Measurements from ENCODE around the gene UBTD1. TPM values are rescaled to one million over a fixed set of nuclear protein-coding genes. Genes with fewer than 3 reads are reported as not detected.
A peak's percentile ranks its signal among the peaks of the same experiment; 100 is the strongest.

Gene UBTD1
- total and polyA plus RNA-seq, 8 donors, result 3.9 to 9.0 (median 5.4) TPM

GRCh38 chr10:97537186-97537869 is 38.6 kb downstream of the UBTD1 start:
- FAIRE-seq (no peak), DNase-seq (no peak), ATAC-seq (no peak)
- Histone ChIP-seq H3K4me3 (no peak overlapping the region), H3K36me3 (no peaks in the 10 kb centered on the region), H3K27ac (no peak overlapping the region), H3K27me3 (no peaks in the 10 kb centered on the region), H3K4me1 (peaks cover 0 to 5% (median 0%) of the 10 kb centered on the region in 3 donors), H3K9me3 (no peaks in the 10 kb centered on the region)
- intact Hi-C loops (cut with DNase I), result no loop called here
- no peak for TF ChIP-seq CTCF (IDR thresholded peaks at IDR 0.05)
- WGBS, 2 donors, result 90% methylated on average over 5 of the region's 5 CpGs

GRCh38 chr10:97538411-97538810 is 39.7 kb downstream of the UBTD1 start:
- ATAC-seq, result no peak
- no peaks in the 10 kb centered on the region for H3K27me3 ChIP-seq
- no peak for DNase-seq
- FAIRE-seq, result no peak
- no peaks in the 10 kb centered on the region for H3K9me3 ChIP-seq
- H3K36me3 ChIP-seq, result no peaks in the 10 kb centered on the region
- TF ChIP-seq CTCF (IDR thresholded peaks at IDR 0.05), result no peak
- WGBS, 2 donors, result 68 to 69% methylated on average over 4 of the region's 4 CpGs
- no peak overlapping the region for H3K4me3 ChIP-seq
- H3K27ac ChIP-seq, result no peak overlapping the region
- peaks cover 0 to 12% (median 0%) of the 10 kb centered on the region in 3 donors for H3K4me1 ChIP-seq
- intact Hi-C loops (cut with DNase I), result no loop called here

- ATAC-seq, result no peak
- 94 to 99% methylated on average over 4 of the region's 4 CpGs for WGBS, 2 donors
- Histone ChIP-seq H3K9me3 (no peaks in the 10 kb centered on the region), H3K36me3 (no peaks in the 10 kb centered on the region), H3K27me3 (no peaks in the 10 kb centered on the region), H3K4me3 (no peak overlapping the region), H3K4me1 (peaks cover 0 to 12% (median 0%) of the 10 kb centered on the region in 3 donors), H3K27ac (no peak overlapping the region)
- FAIRE-seq, result no peak
- DNase-seq, result peak in 1 of 6 donors; percentile 20
- no peak for TF ChIP-seq CTCF (IDR thresholded peaks at IDR 0.05)
- intact Hi-C loops (cut with DNase I), result no loop called here
Measured at GRCh38 chr10:97538839-97539238, 40.1 kb downstream of the UBTD1 start.

GRCh38 chr10:97539523-97540200 is 40.9 kb downstream of the UBTD1 start:
- DNase-seq, result peak in 1 of 6 donors; percentile 12
- ATAC-seq, result peak in 3 of 4 donors; percentile 3 to 25 (median 6)
- Histone ChIP-seq H3K4me1 (peaks cover 0 to 12% (median 0%) of the 10 kb centered on the region in 3 donors), H3K4me3 (no peak overlapping the region), H3K27ac (no peak overlapping the region), H3K36me3 (no peaks in the 10 kb centered on the region), H3K27me3 (no peaks in the 10 kb centered on the region), H3K9me3 (no peaks in the 10 kb centered on the region)
- no peak for FAIRE-seq
- no peak for TF ChIP-seq CTCF (IDR thresholded peaks at IDR 0.05)
- intact Hi-C loops (cut with DNase I), result loop anchor here in 1 of 3 donors (10.0 kb wide), 1 partner anchor 85 kb away; no protein-coding TSS in a partner anchor
- 75 to 77% methylated on average over 6 of the region's 6 CpGs for WGBS, 2 donors
